ENCODE data around the gene PNKP.

The PNKP gene

GRCh38 chr19:49812997-49813861, 54.1 kb downstream of the PNKP start, which contains the start of gene FUZ:
FUZ (minus strand) TSS chr19:49813292; CDS start chr19:49813106, 186 bp downstream.
- peaks cover 5% of the 10 kb centered on the region for H3K4me1 ChIP-seq (ENCODE audit: control insufficient read depth, insufficient read depth, low read length)
- no peaks in the 10 kb centered on the region for H3K27me3 ChIP-seq (ENCODE audit: control insufficient read depth, insufficient read depth, low read length)
- no peaks in the 10 kb centered on the region for H3K9me3 ChIP-seq (ENCODE audit: control insufficient read depth, insufficient read depth, low read length)
- H3K9ac ChIP-seq (ENCODE audit: low read depth, low read length), result peak within 1 kb of the TSS; percentile 39
- no peaks in the 10 kb centered on the region for H3K36me3 ChIP-seq (ENCODE audit: control insufficient read depth, insufficient read depth, low read length)
- H3K4me3 ChIP-seq (ENCODE audit: low read depth, low read length), result peak within 1 kb of the TSS; percentile 83

DNA sequence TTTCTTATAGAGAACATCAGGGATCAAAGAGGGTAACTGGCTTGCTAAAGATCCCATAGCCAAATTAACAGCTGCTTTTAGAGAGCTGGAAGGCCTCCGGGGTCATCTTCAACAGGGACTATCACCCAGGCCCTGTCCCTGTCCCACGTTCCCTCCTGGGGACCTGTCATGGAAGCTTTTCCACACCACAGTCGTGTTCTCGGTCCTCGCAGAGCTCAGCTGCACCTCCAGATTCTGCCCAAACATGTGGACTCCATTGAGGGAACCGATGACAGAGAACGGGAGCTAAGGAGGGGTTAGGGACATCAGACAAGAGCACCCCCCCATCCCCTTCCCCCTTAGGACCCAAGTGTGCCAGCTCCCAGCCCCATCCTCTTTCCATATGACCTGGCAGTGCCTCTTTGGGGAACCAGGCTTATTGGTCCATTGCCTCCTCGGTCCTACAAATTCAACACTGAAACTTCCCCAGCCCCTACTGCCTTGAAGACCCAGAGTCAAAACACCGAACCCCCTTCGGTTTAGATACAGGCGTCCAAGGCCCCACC, 54.9 kb downstream of the PNKP start:
- Histone ChIP-seq H3K9me3 (ENCODE audit: control insufficient read depth, insufficient read depth, low read length) (no peaks in the 10 kb centered on the region), H3K27me3 (ENCODE audit: control insufficient read depth, insufficient read depth, low read length) (no peaks in the 10 kb centered on the region), H3K36me3 (ENCODE audit: control insufficient read depth, insufficient read depth, low read length) (no peaks in the 10 kb centered on the region), H3K9ac (ENCODE audit: low read depth, low read length) (peak overlapping the region; percentile 4), H3K4me3 (ENCODE audit: low read depth, low read length) (peak overlapping the region; percentile 83), H3K4me1 (ENCODE audit: control insufficient read depth, insufficient read depth, low read length) (peaks cover 5% of the 10 kb centered on the region)

GRCh38 chr19:49811328-49811727, 56.0 kb downstream of the PNKP start:
- Histone ChIP-seq H3K9ac (ENCODE audit: low read depth, low read length) (no peak overlapping the region), H3K36me3 (ENCODE audit: control insufficient read depth, insufficient read depth, low read length) (peaks cover 4% of the 10 kb centered on the region), H3K9me3 (ENCODE audit: control insufficient read depth, insufficient read depth, low read length) (no peaks in the 10 kb centered on the region), H3K4me1 (ENCODE audit: control insufficient read depth, insufficient read depth, low read length) (peaks cover 5% of the 10 kb centered on the region), H3K27me3 (ENCODE audit: control insufficient read depth, insufficient read depth, low read length) (no peaks in the 10 kb centered on the region), H3K4me3 (ENCODE audit: low read depth, low read length) (no peak overlapping the region)
